ENCODE data around the gene MEX3B.

DNA sequence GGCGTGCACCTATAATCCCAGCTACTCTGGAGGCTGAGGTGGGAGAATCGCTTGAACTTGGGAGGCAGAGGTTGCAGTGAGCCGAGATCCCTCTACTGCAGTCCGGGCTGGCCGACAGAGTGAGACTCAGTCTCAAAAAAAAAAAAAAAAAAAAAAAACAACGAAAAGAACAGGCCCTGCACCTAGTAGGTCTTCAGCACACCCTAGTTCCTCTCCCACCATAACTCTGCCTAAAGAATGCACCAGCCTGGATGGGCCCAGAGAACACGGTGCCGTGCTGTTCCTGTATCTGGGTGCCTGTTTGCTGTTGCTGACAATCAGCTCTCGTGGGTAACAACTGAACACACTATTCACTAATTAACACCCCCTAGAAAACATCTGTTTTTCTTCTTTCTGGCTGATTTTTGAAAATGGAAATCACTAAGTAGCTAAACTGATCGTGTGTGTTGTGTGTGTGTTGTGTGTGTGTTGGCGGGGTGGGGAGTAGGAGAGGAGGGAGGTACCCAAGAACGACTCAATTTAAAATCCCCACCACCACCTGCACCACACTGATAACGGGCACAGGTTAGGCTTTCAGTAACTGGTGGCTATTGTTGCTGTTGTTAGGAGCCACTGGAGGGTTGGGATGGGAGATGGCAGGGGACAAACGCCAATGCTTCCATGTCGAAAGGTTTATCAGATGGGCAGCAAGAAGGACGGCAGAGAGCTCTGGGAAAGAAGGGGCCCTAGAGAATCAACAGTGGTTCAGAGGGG lies 40.6 kb upstream of the MEX3B start:
- TF ChIP-seq GATA2 (IDR thresholded peaks at IDR 0.05; ENCODE audit: low read depth, low read length) (no peak), GATA3 (IDR thresholded peaks at IDR 0.05; ENCODE audit: low read depth, low read length) (no peak)

Data from SH-SY5Y (cell line).